ENCODE data around the gene DGCR2.

- TF ChIP-seq CTCF (conservative IDR thresholded peaks at IDR 0.05; ENCODE audit: low read depth, low read length) (no peak), EZH2 (IDR thresholded peaks at IDR 0.05; ENCODE audit: borderline replicate concordance, low read depth, low read length, poor library complexity, severe bottlenecking) (no peak)
Observed at GRCh38 chr22:19105867-19106802, 16.1 kb downstream of the DGCR2 start.
